ENCODE data around the gene DSC3. TPM values are rescaled to one million over a fixed set of nuclear protein-coding genes. Genes with fewer than 3 reads are reported as not detected.
A peak's percentile ranks its signal among the peaks of the same experiment; 100 is the strongest.

The DSC3 gene
- total and polyA plus RNA-seq, 12 donors, result 0.08 to 4.7 (median 0.35) TPM

DNA sequence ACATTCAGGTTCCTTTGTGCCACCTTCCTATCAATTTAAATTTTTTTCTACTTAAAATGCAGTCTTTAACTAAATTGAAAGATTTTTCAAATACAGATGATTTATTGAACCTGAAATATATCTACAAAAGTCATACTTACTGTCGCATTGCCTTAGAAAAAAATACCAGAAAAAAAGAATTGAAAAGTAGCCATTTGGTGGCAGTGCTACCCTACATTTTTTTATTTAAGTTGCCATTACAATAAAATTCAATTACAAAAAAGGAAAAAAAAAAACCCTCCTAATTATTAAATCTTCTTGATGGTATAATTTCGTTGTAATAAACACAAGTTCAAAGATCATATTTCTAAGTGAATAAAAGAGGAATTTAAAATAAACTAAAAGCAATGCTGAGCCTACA, 43.4 kb downstream of the DSC3 start:
- H3K9me3 ChIP-seq (replicated peaks in 1 of 3), result no peaks in the 10 kb centered on the region
- no peaks in the 10 kb centered on the region for H3K4me1 ChIP-seq (replicated peaks in 1 of 2)
- H3K27ac ChIP-seq, result no peak overlapping the region
- DNase-seq, result no peak
- intact Hi-C loops (cut with DNase I), result no loop called here
- no peaks in the 10 kb centered on the region for H3K27me3 ChIP-seq
- H3K4me3 ChIP-seq, result no peak overlapping the region
- no peaks in the 10 kb centered on the region for H3K36me3 ChIP-seq (replicated peaks in 1 of 2)
- TF ChIP-seq POLR2A (IDR thresholded peaks at IDR 0.05), result no peak
- TF ChIP-seq, protein P1, sequence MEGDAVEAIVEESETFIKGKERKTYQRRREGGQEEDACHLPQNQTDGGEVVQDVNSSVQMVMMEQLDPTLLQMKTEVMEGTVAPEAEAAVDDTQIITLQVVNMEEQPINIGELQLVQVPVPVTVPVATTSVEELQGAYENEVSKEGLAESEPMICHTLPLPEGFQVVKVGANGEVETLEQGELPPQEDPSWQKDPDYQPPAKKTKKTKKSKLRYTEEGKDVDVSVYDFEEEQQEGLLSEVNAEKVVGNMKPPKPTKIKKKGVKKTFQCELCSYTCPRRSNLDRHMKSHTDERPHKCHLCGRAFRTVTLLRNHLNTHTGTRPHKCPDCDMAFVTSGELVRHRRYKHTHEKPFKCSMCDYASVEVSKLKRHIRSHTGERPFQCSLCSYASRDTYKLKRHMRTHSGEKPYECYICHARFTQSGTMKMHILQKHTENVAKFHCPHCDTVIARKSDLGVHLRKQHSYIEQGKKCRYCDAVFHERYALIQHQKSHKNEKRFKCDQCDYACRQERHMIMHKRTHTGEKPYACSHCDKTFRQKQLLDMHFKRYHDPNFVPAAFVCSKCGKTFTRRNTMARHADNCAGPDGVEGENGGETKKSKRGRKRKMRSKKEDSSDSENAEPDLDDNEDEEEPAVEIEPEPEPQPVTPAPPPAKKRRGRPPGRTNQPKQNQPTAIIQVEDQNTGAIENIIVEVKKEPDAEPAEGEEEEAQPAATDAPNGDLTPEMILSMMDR (IDR thresholded peaks at IDR 0.05), result peak in 1 of 6 experiments; percentile 22
- 26 to 37% (median 34%) methylated on average over 2 of the region's 2 CpGs for WGBS, 4 donors

DNA sequence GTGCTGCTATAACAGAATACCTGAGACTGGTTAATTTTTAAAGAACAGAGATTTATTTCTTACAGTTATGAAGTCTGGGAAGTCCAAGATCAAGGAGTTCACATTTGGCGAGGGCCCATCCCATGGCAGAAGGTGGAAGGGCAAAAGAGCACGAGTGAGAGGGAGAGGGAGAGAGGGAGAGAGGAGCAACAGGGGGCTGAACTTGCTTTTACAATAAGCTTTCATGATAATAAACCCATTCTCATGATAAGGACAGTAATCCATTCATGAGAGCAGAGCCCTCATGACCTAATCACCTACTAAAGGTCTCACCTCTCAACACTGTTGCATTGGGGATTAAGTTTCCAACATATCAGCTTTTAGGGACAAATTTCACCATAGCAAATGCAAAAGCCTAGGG, 45.3 kb downstream of the DSC3 start:
- Histone ChIP-seq H3K4me1 (replicated peaks in 1 of 2) (no peaks in the 10 kb centered on the region), H3K27me3 (no peaks in the 10 kb centered on the region), H3K4me3 (no peak overlapping the region), H3K36me3 (replicated peaks in 1 of 2) (no peaks in the 10 kb centered on the region), H3K27ac (no peak overlapping the region), H3K9me3 (replicated peaks in 1 of 3) (no peaks in the 10 kb centered on the region)
- 58 to 66% (median 61%) methylated on average over 2 of the region's 2 CpGs for WGBS, 4 donors
- TF ChIP-seq, protein P1 (IDR thresholded peaks at IDR 0.05), result no peak
- TF ChIP-seq POLR2A (IDR thresholded peaks at IDR 0.05), result no peak
- DNase-seq, result no peak
- intact Hi-C loops (cut with DNase I), result no loop called here

DNA sequence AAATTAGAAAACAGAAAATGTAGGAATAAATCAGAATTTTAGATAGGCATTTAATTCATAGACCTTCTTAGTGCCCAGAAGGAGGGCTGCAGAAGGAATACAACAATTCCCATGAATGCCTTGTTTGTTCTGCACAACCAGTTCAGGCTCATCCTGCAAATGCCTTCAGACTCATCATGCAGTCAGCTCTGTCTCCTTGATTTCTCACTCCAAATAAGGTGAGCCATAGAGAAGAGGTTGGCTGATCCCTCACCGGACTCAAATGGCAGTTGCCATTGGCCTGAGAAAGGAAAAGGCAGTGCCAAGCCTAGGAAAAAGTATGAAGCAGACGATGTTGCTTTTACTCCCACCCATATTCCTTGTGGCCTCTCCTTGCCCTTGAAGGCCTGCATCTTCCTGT, 50.3 kb downstream of the DSC3 start:
- Histone ChIP-seq H3K36me3 (replicated peaks in 1 of 2) (no peaks in the 10 kb centered on the region), H3K27me3 (no peaks in the 10 kb centered on the region), H3K4me1 (replicated peaks in 1 of 2) (no peaks in the 10 kb centered on the region), H3K9me3 (replicated peaks in 1 of 3) (no peaks in the 10 kb centered on the region), H3K27ac (no peak overlapping the region), H3K4me3 (no peak overlapping the region)
- DNase-seq, result no peak
- intact Hi-C loops (cut with DNase I), result no loop called here
- TF ChIP-seq, protein P1 (IDR thresholded peaks at IDR 0.05), result no peak
- TF ChIP-seq POLR2A (IDR thresholded peaks at IDR 0.05), result no peak
- WGBS, 4 donors, result 48 to 85% (median 76%) methylated on average over 2 of the region's 2 CpGs

DNA sequence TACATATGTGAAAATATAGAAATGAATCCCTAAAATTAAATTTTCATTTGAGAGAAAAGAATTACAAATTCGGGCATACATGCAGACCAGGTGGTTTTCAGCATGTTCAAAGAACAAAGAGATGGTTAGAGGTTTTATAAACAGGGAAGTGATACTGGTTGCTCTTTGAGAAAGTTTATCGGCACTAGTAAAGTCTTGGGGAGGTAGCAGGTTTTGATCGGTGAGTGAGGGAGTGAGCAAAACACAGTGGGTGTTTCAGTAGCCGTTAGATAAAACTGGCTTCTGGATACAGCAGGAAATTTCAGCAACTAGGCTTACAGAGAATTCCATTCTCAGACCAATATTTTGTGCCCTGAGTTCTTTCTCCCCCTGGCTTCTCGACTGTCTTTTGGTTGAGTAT, 51.1 kb downstream of the DSC3 start:
- TF ChIP-seq, protein P1 (IDR thresholded peaks at IDR 0.05), result no peak
- no peak for TF ChIP-seq POLR2A (IDR thresholded peaks at IDR 0.05)
- Histone ChIP-seq H3K4me3 (no peak overlapping the region), H3K27me3 (no peaks in the 10 kb centered on the region), H3K27ac (no peak overlapping the region), H3K36me3 (replicated peaks in 1 of 2) (no peaks in the 10 kb centered on the region), H3K9me3 (replicated peaks in 1 of 3) (no peaks in the 10 kb centered on the region), H3K4me1 (replicated peaks in 1 of 2) (no peaks in the 10 kb centered on the region)
- intact Hi-C loops (cut with DNase I), result no loop called here
- WGBS, 4 donors, result 68 to 84% (median 79%) methylated on average over 5 of the region's 5 CpGs
- DNase-seq, result no peak
